Measurements from ENCODE around the gene STOML1. TPM values are rescaled to one million over a fixed set of nuclear protein-coding genes. Genes with fewer than 3 reads are reported as not detected.

STOML1 gene
- total RNA-seq, 6 experiments from 2014 or later: 7.2 to 12.7 (median 8.3) TPM

- no peaks in the 10 kb centered on the region for H3K36me3 ChIP-seq
- ATAC-seq (peak; percentile 98 to 100 (median 98)), DNase-seq (peak; percentile 82)
- WGBS (ENCODE audit: insufficient coverage, low coverage, low lambda C conversion rate, missing lambda C conversion rate): 31% methylated on average over 6 of the region's 26 CpGs
- TF ChIP-seq POLR2A (IDR thresholded peaks at IDR 0.05) (no peak), CTCF (IDR thresholded peaks at IDR 0.05) (peak; percentile 73 to 93 (median 80))
- H3K4me3 ChIP-seq: no peak overlapping the region
- H3K4me1 ChIP-seq: peaks cover 0 to 6% (median 0%) of the 10 kb centered on the region in 4 donors
- H3K9me3 ChIP-seq: no peaks in the 10 kb centered on the region
- no peaks in the 10 kb centered on the region for H3K27me3 ChIP-seq
- H3K27ac ChIP-seq: no peak overlapping the region
- intact Hi-C loops (cut with DNase I): loop anchor here in 1 of 2 donors (5.0 kb wide), 1 partner anchor 64 kb away; no protein-coding TSS in a partner anchor
Measured at GRCh38 chr15:73972984-73973682, 19.0 kb downstream of the STOML1 start.

- WGBS (ENCODE audit: insufficient coverage, low coverage, low lambda C conversion rate, missing lambda C conversion rate): 71% methylated on average over 5 of the region's 6 CpGs
- Histone ChIP-seq H3K27ac (no peak overlapping the region), H3K4me3 (no peak overlapping the region), H3K4me1 (peaks cover 0 to 6% (median 0%) of the 10 kb centered on the region in 4 donors), H3K27me3 (no peaks in the 10 kb centered on the region), H3K9me3 (no peaks in the 10 kb centered on the region), H3K36me3 (no peaks in the 10 kb centered on the region)
- ATAC-seq: no peak
- DNase-seq: peak in 1 of 3 donors; percentile 29
- intact Hi-C loops (cut with DNase I): loop anchor here in 1 of 2 donors (10.0 kb wide), 1 partner anchor 356 kb away; no protein-coding TSS in a partner anchor
- TF ChIP-seq CTCF (IDR thresholded peaks at IDR 0.05) (no peak), POLR2A (IDR thresholded peaks at IDR 0.05) (no peak)
Measured at GRCh38 chr15:73969151-73969759, 22.8 kb downstream of the STOML1 start.

- intact Hi-C loops (cut with DNase I): loop anchor here in 1 of 2 donors (10.0 kb wide), 1 partner anchor 356 kb away; no protein-coding TSS in a partner anchor
- 79% methylated on average over 2 of the region's 3 CpGs for WGBS (ENCODE audit: insufficient coverage, low coverage, low lambda C conversion rate, missing lambda C conversion rate)
Measured at GRCh38 chr15:73968461-73968860, 23.6 kb downstream of the STOML1 start.

GRCh38 chr15:73965758-73966113 is 26.4 kb downstream of the STOML1 start:
- intact Hi-C loops (cut with DNase I): loop anchor here in 1 of 2 donors (10.0 kb wide), 1 partner anchor 359 kb away; no protein-coding TSS in a partner anchor
- no peak for ATAC-seq
- WGBS (ENCODE audit: insufficient coverage, low coverage, low lambda C conversion rate, missing lambda C conversion rate): 36% methylated on average over 2 of the region's 2 CpGs

More at GRCh38 chr15:73968461-73968860, 23.6 kb downstream of the STOML1 start:
- H3K4me1 ChIP-seq: peaks cover 0 to 6% (median 0%) of the 10 kb centered on the region in 4 donors
- H3K9me3 ChIP-seq: no peaks in the 10 kb centered on the region
- no peak for DNase-seq
- no peaks in the 10 kb centered on the region for H3K27me3 ChIP-seq
- H3K36me3 ChIP-seq: no peaks in the 10 kb centered on the region
- no peak overlapping the region for H3K4me3 ChIP-seq
- ATAC-seq: no peak
- TF ChIP-seq CTCF (IDR thresholded peaks at IDR 0.05) (no peak), POLR2A (IDR thresholded peaks at IDR 0.05) (no peak)
- no peak overlapping the region for H3K27ac ChIP-seq

More at GRCh38 chr15:73965758-73966113, 26.4 kb downstream of the STOML1 start:
- Histone ChIP-seq H3K27ac (no peak overlapping the region), H3K4me1 (no peaks in the 10 kb centered on the region), H3K27me3 (no peaks in the 10 kb centered on the region), H3K9me3 (no peaks in the 10 kb centered on the region), H3K4me3 (no peak overlapping the region), H3K36me3 (no peaks in the 10 kb centered on the region)
- TF ChIP-seq POLR2A (IDR thresholded peaks at IDR 0.05): no peak
- TF ChIP-seq CTCF (IDR thresholded peaks at IDR 0.05): no peak
- no peak for DNase-seq
